Breast epithelium (tissue), 4 donors: ENCODE data around the gene FUBP3. TPM values are rescaled to one million over a fixed set of nuclear protein-coding genes. Genes with fewer than 3 reads are reported as not detected.

Experiments used
- DNase-seq, 2 donors: peaks; one replicate each; pipeline ENCODE4 v3.0.0-alpha.2; 2019; ENCODE audit warnings: low spot score in 2 of 2
- H3K27ac ChIP-seq, 2 donors: fragments of 200-600 bp; sonication (generic) in 1 of 2; one replicate each; pipeline ENCODE4 v1.5.1; 2016 to 2019; ENCODE audit warnings: mild to moderate bottlenecking in 1 of 2
- H3K27me3 ChIP-seq, 2 donors: fragments of 200-600 bp; sonication (generic) in 1 of 2; one replicate each; pipeline versions ENCODE4 v1.5.1 to v1.6.0; 2017 to 2019; ENCODE audit warnings: control low read depth in 1 of 2, mild to moderate bottlenecking in 1 of 2
- H3K36me3 ChIP-seq: fragments of 200-600 bp; one replicate; pipeline ENCODE4 v1.5.1; 2019
- H3K4me1 ChIP-seq, 2 donors: fragments of 200-600 bp; sonication (generic); one replicate each; pipeline ENCODE4 v1.5.1; 2016 to 2019; ENCODE audit warnings: control low read depth in 1 of 2
- H3K4me3 ChIP-seq, 3 donors: fragments of 200-600 bp; sonication (generic); 1 replicate in 2 of 3; 2 replicates in 1 of 3; pipeline ENCODE4 v1.5.1; 2016 to 2019; ENCODE audit warnings: mild to moderate bottlenecking in 3 of 3, moderate library complexity in 2 of 3
- H3K9me3 ChIP-seq, 2 donors: fragments of 200-600 bp; sonication (generic) in 1 of 2; one replicate each; pipeline ENCODE4 v1.5.1; 2016 to 2019; ENCODE audit warnings: control low read depth in 1 of 2
- POLR2A ChIP-seq: fragments of 450-650 bp; IDR thresholded peaks from one replicate; pipeline ENCODE4 v1.6.1; 2016; ENCODE audit warnings: antibody characterized with exemption, mild to moderate bottlenecking, moderate library complexity
- POLR2AphosphoS5 ChIP-seq, 3 donors: sonication (generic); formaldehyde crosslinking; IDR thresholded peaks; one replicate each; pipeline ENCODE4 v1.6.1; 2017; ENCODE audit warnings: antibody characterized with exemption in 3 of 3
- intact Hi-C: fragments of 100-400 bp; cut with DNase I; formaldehyde crosslinking; loops from one replicate; pipeline ENCODE4 v1.15.1; 2023; ENCODE audit warnings: low total_unique reads
- total RNA-seq, 3 donors: library from RNA; depleted of rRNA; stranded (reverse); fragments of >200 nt; gene quantifications; one replicate each; pipeline ENCODE4 v1.1.0, GENCODE V29; 2016
- TF ChIP-seq, protein P1 (sequence below), 3 donors: fragments of 450-650 bp; IDR thresholded peaks; one replicate each; pipeline ENCODE4 v1.5.1; 2016 to 2017; ENCODE audit warnings: antibody characterized with exemption in 3 of 3, mild to moderate bottlenecking in 3 of 3, moderate library complexity in 3 of 3

FUBP3 gene
- total RNA-seq, 3 donors from 2014 or later, result 36.6 to 42.6 (median 38.7) TPM

DNA sequence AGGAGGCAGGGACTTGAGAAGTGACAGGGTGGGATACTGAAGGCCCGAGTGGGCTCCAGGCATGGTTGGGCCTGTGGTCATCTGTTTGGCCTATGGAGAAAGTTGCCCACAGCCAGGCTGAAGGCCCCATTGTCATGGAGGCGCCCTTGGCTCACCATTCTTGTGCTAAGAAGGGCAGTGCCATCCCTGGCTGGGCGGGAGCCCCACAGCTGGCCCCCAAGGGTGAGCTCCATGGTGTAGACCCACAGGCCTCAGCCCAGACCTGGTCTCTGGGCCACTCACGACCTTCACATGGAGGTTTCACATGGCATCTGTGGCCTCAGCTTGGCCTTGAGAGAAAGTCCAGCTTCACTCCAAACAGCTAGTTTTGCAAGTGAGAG lies 50.7 kb downstream of the FUBP3 start:
- DNase-seq, result peak in 1 of 2 donors; percentile 38

DNA sequence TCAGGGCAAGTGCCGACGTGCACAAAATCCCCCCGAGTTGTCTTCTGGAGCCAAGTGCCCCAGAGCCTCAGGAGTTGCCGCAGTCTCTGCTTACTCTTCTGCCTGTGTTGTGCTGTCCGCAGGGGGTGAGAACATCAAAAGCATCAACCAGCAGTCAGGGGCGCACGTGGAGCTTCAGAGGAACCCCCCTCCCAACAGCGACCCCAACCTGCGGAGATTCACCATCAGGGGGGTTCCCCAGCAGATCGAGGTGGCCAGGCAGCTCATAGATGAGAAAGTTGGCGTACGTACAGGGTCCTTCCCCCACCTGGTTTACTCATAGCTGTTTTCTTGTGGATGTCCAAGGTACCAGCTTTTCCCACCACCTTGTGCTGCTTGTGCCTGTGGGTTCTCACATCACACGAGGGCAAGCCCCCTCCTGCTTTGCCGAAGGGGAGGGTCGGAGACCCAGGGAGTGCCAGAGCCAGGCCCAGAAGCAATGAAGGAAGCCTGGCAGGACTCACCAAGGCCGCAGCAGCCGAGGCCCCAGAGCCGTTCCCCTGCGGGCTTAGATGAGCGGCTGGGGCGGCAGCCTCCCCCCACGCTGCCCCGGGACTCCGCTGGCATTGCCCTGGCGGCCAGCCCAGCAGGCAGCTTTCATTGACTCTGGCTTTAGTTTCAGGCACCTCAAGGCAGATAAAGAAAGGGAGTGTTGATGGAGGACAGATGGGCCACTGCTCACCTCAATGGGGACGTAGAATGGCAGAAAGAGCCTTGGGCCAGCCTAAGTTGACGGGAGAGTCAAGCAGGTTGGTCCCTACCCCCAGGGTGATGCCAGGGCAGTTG lies 51.3 kb downstream of the FUBP3 start:
- intact Hi-C loops, result no loop called here
- H3K27ac ChIP-seq, result no peak overlapping the region
- peaks cover 6% of the 10 kb centered on the region for H3K36me3 ChIP-seq
- peak in 1 of 2 donors; percentile 25 for DNase-seq
- no peaks in the 10 kb centered on the region for H3K27me3 ChIP-seq
- H3K4me3 ChIP-seq, result no peak overlapping the region
- TF ChIP-seq, protein P1, sequence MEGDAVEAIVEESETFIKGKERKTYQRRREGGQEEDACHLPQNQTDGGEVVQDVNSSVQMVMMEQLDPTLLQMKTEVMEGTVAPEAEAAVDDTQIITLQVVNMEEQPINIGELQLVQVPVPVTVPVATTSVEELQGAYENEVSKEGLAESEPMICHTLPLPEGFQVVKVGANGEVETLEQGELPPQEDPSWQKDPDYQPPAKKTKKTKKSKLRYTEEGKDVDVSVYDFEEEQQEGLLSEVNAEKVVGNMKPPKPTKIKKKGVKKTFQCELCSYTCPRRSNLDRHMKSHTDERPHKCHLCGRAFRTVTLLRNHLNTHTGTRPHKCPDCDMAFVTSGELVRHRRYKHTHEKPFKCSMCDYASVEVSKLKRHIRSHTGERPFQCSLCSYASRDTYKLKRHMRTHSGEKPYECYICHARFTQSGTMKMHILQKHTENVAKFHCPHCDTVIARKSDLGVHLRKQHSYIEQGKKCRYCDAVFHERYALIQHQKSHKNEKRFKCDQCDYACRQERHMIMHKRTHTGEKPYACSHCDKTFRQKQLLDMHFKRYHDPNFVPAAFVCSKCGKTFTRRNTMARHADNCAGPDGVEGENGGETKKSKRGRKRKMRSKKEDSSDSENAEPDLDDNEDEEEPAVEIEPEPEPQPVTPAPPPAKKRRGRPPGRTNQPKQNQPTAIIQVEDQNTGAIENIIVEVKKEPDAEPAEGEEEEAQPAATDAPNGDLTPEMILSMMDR (IDR thresholded peaks at IDR 0.05), result no peak
- TF ChIP-seq POLR2AphosphoS5 (IDR thresholded peaks at IDR 0.05) (no peak), POLR2A (no peak)
- no peaks in the 10 kb centered on the region for H3K9me3 ChIP-seq
- no peaks in the 10 kb centered on the region for H3K4me1 ChIP-seq

More for the DNA sequence above, 50.7 kb downstream of the FUBP3 start:
- no peak overlapping the region for H3K27ac ChIP-seq
- no peaks in the 10 kb centered on the region for H3K9me3 ChIP-seq
- peaks cover 6% of the 10 kb centered on the region for H3K36me3 ChIP-seq
- no peak for TF ChIP-seq POLR2AphosphoS5 (IDR thresholded peaks at IDR 0.05)
- no peak for TF ChIP-seq POLR2A
- TF ChIP-seq, protein P1 (IDR thresholded peaks at IDR 0.05), result no peak
- H3K27me3 ChIP-seq, result no peaks in the 10 kb centered on the region
- no peaks in the 10 kb centered on the region for H3K4me1 ChIP-seq
- no peak overlapping the region for H3K4me3 ChIP-seq
- intact Hi-C loops, result no loop called here

DNA sequence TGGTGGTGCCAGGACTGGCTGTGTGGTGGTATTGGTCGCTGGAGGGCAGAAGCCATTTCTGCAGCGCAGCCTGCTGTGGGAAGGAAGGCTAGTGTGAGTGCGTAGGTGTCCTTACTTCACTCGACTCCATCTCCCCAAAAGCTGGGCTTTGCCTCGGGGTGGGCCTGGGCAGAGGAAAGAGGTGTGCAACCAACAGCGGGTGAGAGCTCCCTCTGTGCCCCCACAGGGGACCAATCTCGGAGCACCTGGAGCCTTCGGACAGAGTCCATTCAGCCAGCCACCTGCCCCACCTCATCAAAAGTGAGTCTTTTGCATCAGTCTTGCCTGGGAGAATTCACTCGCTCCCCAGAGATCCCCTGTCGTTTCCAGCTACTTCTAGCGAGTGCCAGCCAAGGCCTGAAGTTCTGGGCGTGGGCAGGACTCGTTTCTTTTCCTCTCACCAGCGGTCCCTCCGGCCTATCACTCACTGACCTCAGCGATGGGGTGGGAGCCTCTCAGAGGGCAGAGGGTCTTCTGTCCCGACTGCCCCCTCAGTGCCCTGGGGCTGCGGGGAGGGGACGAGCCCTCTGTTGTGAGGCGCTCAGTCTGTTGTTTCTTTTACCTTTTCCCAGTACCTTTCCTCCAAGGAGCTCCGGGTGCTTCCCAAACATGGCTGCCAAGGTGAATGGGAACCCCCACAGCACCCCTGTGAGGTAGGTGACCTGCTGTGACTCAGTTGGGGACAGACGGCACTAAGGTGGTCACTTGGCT lies 52.1 kb downstream of the FUBP3 start:
- Histone ChIP-seq H3K4me3 (no peak overlapping the region), H3K9me3 (no peaks in the 10 kb centered on the region), H3K27me3 (no peaks in the 10 kb centered on the region), H3K27ac (no peak overlapping the region), H3K4me1 (no peaks in the 10 kb centered on the region), H3K36me3 (peaks cover 11% of the 10 kb centered on the region)
- intact Hi-C loops, result no loop called here
- peak in 1 of 2 donors; percentile 24 for DNase-seq
- TF ChIP-seq, protein P1 (IDR thresholded peaks at IDR 0.05), result no peak
- TF ChIP-seq POLR2AphosphoS5 (IDR thresholded peaks at IDR 0.05) (no peak), POLR2A (no peak)

DNA sequence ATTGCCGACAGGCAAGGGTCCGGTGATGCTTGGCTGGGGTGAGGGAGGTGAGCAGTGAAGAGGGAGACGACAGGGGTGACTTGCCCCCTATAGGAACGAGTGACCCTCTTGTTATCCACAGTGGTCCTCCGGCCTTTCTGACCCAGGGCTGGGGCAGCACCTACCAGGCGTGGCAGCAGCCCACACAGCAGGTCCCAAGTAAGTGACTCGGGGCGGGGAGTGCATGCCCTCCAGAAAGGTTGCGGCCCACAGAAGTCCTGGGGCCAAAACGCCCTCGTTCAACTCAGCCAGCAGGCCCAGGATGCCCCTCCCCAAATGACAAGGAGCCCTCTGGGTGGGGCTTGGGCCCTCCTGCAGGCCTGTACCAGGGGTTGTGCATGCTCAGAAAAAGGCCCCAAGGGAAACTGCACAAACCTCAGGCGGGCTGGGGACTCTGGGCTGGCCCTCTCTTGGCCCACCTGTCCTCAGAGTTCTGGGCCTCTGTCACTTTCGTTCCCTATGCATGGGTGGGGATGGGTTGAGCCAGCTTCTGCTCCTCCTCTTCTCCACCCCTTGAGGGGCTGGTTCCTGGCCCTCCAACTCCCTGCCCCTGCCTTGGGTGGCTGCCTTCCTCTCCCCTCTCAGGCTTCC lies 52.8 kb downstream of the FUBP3 start:
- no peaks in the 10 kb centered on the region for H3K9me3 ChIP-seq
- peaks cover 11% of the 10 kb centered on the region for H3K36me3 ChIP-seq
- intact Hi-C loops, result no loop called here
- TF ChIP-seq POLR2AphosphoS5 (IDR thresholded peaks at IDR 0.05), result no peak
- TF ChIP-seq, protein P1 (IDR thresholded peaks at IDR 0.05), result no peak
- no peak for TF ChIP-seq POLR2A
- H3K4me3 ChIP-seq, result no peak overlapping the region
- H3K27me3 ChIP-seq, result no peaks in the 10 kb centered on the region
- H3K4me1 ChIP-seq, result no peaks in the 10 kb centered on the region
- peak in 1 of 2 donors; percentile 45 for DNase-seq
- no peak overlapping the region for H3K27ac ChIP-seq
